Head of caudate nucleus (tissue), 42 donors: ENCODE data around the gene CPSF4L.
A peak's percentile ranks its signal among the peaks of the same experiment; 100 is the strongest.

Experiments
- DNase-seq, 42 donors: peaks; one replicate each; pipeline versions ENCODE4 v3.0.0 to v3.0.0-alpha.2; 2020 to 2021; ENCODE audit warnings: mixed read lengths in 7 of 42
- intact Hi-C: fragments of 100-400 bp; cut with DNase I; formaldehyde crosslinking; loops from one replicate; pipeline ENCODE4 v1.15.0; 2022

The CPSF4L gene

DNA sequence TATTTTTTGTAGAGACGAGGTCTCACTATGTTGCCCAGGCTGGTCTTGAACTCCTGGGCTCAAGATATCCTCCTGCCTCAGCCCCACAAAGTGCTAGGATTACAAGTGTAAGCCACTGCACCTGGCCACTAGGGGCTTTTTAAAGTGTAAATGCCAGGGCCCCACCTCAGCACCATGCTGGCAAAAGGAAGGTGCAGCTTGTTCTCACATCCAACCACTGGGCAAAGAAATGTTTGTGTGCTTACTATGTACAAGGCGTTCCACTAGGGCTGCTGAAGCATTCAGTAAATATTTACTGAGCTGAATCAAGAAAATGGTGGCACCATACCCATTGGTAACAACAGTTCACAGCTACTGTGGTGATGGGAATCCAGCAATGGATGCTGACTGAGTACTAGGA is 46.2 kb downstream of the CPSF4L start:
- intact Hi-C loops, result no loop called here
- no peak for DNase-seq

DNA sequence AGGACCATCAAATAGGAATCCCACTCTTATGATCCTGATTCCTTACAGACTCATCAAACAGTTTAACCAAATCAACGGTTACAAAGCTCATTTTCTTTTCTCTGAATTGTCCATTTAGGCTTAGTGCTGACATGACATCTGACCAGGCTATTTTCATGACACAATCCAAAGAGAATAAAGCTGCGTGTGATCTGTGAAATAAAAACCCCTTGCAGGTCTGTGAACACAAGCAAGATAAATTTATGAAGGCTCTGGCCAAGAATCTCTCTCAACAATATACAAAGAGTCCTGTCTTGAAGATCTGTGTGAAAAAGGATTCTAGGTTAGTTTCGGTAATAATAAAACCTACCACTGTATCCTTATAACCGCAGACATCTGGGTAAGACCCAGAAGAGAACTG is 46.8 kb downstream of the CPSF4L start:
- intact Hi-C loops, result no loop called here
- DNase-seq, result no peak

DNA sequence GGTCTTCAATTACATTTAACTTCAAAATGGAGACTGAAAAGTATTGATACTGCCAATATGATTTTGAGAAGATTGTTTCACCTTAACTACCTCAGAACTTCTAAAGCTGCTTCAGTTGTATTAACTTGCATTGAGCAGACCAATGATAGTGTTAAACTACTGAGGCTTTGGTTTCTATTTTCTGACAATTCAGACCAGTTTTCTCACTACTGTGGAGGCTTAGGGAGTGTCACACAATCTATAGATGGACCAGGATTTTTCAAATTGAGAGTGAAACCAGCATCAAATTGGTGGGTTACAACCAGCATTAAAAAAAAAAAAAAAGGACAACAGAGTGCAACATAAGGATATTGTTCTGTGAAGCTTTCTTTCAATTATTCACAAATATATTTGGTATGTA is 47.7 kb downstream of the CPSF4L start:
- no peak for DNase-seq
- intact Hi-C loops, result no loop called here

DNA sequence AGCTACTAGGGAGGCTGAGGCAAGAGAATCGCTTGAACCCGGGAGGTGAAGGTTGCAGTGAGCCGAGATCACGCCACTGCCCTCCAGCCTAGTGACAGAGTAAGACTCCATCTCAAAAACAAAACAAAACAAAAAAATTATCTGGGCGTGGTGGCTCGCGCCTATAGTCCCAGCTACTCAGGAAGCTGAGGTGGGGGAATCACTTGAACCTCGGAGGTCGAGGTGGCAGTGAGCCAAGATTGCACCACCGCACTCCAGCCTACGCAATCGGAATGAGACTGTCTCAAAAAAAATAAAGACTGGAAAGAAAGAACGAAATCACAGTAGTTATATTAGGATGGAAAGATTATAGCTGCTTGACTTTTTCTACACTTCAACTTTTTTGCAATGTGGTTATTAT is 49.9 kb downstream of the CPSF4L start:
- intact Hi-C loops, result no loop called here
- DNase-seq, result peak in 1 of 42 donors; percentile 8

DNA sequence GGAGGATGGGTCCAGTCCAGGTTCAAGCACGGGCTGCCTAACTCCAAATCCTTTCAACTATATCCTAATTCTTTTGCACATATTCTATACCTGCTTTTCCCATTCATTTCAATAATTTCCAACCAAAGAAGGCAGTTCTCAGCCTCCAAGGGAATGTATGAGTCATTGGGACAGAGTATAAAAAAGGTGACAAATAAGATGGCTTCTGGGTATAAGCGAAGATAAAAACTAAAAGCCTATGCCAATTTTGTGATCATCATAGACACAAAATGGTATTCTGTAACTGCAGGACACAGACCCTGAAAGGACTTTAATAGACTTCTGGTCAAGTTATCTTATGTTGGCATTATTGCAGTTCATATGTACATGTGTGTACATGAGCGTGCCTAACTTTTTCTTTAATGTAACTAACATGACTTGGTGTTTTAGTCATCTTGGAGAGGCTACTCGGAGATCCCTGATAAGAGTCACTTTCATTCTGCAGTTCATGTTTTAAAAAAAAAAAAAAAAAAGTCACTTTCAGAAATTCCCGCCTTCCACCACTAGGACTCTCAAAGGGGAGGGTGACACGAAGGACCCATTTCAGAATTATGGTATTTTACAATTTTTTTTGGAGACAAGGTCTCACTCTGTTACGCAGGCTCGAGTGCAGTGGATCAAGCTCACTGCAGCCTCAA is 51.5 kb downstream of the CPSF4L start:
- intact Hi-C loops, result no loop called here
- no peak for DNase-seq

DNA sequence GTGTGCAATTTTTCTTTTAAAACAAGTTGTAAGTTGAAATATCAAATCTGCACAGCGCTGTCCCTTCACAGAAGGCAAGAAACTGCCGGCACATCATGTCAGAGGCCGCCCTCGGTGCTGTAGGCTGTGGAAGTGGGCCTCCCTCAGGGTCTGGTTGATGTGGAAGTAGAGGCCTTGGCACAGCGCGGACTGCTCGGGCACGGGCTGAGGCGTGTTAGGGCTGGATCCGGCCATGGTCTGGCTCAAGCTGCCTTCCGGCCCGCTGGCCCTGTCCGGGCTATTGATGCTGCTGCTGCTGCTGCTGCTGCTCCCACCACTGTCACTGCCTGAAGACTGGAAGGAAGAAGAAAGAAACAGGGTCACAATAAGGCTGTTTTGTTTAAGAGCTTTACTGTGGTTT is 52.2 kb downstream of the CPSF4L start:
- peak in 2 of 42 donors; percentile 13 to 33 for DNase-seq
- intact Hi-C loops, result no loop called here

DNA sequence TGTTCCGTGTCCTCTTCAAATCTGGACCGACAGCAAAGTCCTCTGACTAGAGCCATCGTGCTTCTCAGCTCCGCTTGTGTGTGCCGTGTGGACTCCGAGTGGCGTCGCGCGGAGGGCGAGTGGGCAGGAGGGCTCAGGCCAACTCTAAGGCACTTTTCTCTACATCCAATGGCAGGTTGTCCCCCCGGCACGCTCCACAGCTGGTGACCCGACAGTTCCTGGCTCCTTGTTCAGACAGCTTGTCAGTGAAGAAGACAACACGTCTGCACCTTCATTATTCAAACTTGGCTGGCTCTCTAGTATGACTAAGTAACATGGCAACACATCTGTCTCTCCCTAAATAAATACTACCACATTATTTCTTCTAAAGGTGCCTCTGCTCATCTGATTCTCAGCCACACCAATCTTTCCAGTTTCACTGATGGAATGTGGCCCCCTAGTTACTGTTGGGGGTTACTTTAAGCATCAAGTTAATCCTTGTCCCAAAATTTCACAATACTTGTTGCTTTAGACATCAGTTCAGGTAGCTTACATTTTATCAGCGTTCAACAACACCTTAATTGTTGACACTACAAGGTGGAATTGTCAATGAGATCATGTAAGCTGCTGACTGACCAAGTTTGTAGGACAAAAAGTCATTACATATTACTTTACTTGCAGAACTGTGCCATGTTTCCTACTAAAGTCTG is 53.4 kb downstream of the CPSF4L start:
- intact Hi-C loops, result no loop called here
- DNase-seq, result peak in 1 of 42 donors; percentile 10

DNA sequence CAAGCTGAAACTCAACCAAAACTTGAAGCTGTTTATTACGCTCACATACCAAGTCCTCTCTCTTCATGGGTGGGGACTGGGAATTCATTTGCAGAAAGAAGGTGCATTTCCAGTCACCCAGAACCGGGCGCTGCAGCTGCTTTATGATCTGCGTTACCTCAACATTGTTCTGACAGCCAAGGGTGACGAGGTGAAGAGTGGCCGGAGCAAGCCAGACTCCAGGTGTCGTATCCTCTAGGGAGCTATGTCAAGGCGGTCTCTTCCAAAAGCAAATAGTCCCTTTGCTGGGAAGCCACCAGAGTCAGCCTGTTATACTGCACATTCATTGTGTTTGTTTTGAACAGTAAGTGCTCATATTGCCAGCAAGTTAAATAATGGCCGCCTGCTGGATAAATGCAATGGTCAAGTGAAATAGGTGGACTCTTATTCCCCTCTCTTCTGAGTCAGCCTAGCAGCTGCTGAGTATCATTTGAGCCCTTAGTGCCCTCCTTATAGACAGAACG is 56.2 kb downstream of the CPSF4L start:
- intact Hi-C loops, result no loop called here
- DNase-seq, result peak in 1 of 42 donors; percentile 3

DNA sequence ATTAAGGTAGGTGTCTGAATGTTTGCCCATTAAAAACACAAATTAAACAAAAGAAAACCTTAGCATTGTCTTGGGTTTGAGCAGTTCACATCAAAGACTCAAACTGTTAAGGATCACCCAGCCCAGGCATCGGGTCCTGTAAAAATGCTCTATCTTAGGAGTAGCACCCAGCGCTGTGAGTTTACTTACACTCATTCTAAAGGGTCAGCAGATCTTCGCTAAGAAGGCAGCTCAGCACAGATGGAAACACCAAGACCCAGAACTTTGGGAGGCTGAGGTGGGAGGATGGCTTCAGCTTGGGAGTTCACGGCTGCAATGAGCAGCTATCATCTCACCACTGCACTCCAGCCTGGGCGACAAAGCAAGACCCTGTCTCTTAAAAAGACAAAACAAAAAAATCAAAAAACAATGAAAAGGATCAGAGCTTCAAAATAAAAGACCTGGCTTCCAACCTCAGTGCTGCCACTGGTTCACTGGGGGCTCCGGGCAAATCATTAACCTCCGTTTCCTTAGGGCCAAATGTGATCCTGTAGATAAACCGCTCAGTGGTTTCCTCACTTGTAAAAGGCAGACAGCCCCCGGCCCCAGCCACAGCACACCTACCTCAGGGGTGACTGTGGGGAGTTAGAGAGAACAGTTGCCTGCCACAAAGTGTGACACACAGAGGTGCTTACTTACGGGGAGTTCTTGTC is 57.7 kb downstream of the CPSF4L start:
- no peak for DNase-seq
- intact Hi-C loops, result no loop called here

DNA sequence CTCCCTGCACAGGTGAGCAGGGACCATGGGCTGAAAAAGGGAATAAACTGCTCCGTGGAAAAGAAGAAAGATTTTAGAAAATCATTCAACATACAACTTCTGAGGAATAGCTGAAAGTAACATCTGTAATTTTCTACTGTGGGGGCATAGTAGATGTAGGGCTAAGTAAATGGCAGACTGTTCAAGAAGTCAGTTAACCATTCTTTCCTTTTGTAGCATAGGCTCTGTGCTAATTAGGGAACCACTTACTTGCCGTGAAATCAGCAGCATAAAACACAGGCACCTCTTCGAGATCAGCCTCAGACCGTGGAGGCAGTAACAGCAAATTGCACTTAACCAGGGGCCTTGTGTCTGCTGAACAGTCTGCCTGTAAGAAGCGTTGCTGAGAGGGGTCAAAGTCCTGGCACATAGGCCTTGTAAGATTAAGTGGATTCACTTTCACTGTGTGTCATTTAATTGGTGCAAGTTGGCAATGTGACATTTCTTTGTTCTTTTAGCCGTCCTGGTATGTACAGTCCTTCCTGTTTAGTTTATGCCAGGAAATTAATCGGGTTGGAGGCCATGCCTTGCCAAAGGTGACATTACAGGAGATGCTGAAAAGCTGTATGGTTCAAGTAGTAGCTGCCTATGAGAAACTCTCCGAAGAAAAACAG is 58.4 kb downstream of the CPSF4L start:
- DNase-seq, result peak in 1 of 42 donors; percentile 7

DNA sequence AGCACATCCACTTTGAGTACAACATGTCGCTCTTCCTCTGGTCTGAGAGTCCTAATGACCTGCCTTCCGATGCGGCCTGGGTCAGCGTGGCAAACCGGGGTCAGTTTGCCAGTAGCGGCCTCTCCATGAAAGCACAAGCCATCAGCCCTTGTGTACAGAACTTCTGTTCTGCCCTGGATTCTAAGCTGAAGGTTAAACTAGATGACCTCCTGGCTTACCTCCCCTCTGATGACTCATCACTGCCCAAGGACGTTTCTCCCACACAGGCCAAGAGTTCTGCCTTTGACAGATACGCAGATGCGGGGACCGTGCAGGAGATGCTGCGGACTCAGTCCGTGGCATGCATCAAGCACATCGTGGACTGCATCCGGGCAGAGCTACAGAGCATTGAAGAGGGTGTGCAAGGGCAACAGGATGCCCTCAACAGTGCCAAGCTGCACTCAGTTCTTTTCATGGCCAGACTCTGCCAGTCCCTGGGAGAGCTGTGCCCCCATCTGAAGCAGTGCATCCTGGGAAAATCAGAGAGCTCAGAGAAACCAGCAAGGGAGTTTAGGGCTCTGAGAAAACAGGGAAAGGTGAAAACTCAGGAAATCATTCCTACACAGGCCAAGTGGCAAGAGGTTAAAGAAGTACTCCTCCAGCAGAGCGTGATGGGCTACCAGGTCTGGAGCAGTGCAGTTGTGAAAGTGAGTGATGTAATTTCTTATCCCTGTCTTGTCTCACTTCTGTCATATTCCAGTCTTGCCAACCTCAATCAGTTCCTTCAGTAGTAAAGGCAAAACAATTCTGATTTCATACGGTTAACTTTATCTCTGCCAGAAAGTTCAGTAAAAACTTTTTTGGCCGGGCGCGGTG is 60.2 kb downstream of the CPSF4L start:
- intact Hi-C loops, result no loop called here
- DNase-seq, result no peak

More for the DNA sequence above, 58.4 kb downstream of the CPSF4L start:
- intact Hi-C loops, result no loop called here

DNA sequence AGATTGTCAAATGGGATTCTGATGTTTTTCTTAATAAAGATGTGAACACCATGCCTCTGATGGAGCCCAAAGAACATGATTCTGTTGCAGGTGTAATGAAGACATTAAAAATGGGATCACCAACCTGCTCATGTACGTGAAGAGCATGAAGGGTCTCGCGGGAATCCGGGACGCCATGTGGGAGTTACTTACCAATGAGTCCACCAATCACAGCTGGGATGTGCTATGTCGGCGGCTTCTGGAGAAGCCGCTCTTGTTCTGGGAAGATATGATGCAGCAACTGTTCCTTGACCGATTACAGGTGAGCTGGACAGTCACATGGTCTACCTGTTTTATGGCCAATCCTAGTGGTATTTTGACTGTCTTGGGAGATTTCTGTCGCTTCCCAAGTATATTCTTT is 61.2 kb downstream of the CPSF4L start:
- no peak for DNase-seq
- intact Hi-C loops, result no loop called here

DNA sequence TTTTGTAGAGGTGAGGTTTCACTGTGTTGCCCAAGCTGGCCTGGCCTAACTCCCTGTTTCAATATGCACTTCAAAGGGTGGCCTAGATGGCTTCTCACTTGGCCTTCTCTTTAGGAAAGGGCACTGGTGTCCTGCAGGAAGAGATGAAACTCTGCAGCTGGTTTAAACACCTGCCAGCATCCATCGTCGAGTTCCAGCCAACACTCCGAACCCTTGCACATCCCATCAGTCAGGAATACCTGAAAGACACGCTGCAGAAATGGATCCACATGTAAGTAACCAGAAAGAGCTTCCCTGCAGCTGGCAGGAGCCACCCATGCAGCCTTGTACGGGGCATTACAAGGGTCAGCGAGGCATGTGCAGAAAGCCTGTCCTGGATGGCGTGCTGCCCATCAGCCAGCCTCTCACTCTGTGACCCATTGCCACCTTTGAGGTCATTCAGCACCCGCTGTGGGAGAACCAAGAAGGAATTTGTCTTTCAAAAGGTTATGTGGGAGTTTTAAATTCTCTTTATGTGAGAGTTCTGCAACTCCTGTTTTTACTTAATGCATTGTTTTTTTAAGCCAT is 61.8 kb downstream of the CPSF4L start:
- DNase-seq, result no peak
- intact Hi-C loops, result loop anchor here (10.0 kb wide), 2 partner anchors 165 to 475 kb away; no protein-coding TSS in a partner anchor

DNA sequence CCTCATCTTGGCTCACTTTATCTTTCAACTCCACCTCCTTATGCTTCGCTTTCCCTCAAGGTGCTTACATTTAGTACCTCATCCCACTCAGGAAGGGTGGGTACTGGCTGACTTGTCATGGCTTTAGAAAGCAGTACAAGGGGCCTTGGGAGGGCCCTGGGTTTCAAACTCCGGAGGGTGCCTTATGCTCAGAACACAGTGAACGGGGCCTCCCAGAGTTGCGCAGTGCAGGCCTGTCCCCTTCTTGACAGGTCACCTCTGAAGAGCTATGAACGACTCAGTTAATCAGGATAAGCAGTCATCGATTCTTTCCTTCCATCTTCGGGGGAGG is 62.8 kb downstream of the CPSF4L start:
- DNase-seq, result no peak
- intact Hi-C loops, result loop anchor here (10.0 kb wide), 2 partner anchors 166 to 474 kb away; no protein-coding TSS in a partner anchor
